ENCODE data around the gene HOXB7. TPM values are rescaled to one million over a fixed set of nuclear protein-coding genes. Genes with fewer than 3 reads are reported as not detected.

Gene HOXB7
- total RNA-seq, 2 experiments from 2014 or later, result 9.2 to 16.3 TPM

DNA sequence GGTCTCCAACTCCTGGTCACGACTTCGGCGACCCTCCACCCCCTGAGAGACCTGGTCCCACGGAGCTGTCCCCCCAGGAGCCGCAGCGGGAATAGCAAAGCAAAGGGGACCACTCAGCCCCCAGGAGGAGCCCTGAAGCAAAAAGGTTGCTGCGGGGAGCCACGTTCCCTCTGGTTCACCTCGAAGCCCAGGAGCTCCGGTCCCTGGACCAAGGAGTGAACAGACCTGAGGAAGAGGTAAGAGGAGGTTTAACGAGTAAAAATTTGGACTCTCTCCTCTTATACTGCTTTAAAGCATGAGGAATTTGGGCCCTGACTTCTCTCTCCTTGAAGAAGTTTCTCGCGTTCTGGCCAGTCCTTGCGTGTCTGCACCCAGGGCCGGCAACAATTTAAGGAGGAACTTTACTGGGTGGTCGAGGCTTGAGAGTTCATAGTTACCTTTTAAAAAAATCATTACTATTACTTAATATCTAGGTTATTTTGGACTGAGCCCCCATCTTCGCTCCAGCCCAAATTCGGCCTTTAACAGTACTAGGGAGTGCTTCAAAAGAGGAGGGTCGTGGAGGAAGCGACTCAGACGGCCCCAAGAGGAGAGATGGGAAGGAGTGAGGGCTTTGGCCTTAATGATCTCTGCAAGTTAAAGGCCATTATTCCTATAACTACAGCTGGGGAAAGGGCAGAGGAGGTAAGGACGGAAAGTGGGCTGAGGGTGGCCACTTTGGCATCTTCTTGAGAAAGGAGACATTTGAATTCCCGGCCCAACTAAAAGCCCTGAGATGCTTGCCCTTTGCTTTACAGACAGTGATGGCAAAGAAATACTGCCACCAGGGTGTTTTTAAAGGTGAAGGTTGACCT lies 32.3 kb upstream of the HOXB7 start:
- intact Hi-C loops (cut with micrococcal nuclease; ENCODE audit: unreplicated experiment), result no loop called here
- Histone ChIP-seq H3K27ac (ENCODE audit: low read depth, low read length, poor library complexity, severe bottlenecking) (no peak overlapping the region), H3K79me2 (ENCODE audit: insufficient read depth, low read depth, low read length) (no peaks in the 10 kb centered on the region), H3K4me3 (ENCODE audit: low read depth, low read length, poor library complexity, severe bottlenecking) (no peak overlapping the region), H3K9me3 (ENCODE audit: low read length) (no peaks in the 10 kb centered on the region), H3K4me1 (ENCODE audit: insufficient read depth, low read length, poor library complexity, severe bottlenecking) (no peaks in the 10 kb centered on the region), H3K4me2 (ENCODE audit: low read length) (no peak overlapping the region), H3K36me3 (ENCODE audit: insufficient read depth, low read length) (no peaks in the 10 kb centered on the region), H2AFZ (ENCODE audit: low read length) (no peak overlapping the region), H3K9me2 (ENCODE audit: insufficient read depth, low read length) (no peaks in the 10 kb centered on the region), H4K20me1 (ENCODE audit: insufficient read depth, low read length) (no peaks in the 10 kb centered on the region)
- BruUV-seq (replicated peaks), result no TSS peak
- TF ChIP-seq, protein P1, sequence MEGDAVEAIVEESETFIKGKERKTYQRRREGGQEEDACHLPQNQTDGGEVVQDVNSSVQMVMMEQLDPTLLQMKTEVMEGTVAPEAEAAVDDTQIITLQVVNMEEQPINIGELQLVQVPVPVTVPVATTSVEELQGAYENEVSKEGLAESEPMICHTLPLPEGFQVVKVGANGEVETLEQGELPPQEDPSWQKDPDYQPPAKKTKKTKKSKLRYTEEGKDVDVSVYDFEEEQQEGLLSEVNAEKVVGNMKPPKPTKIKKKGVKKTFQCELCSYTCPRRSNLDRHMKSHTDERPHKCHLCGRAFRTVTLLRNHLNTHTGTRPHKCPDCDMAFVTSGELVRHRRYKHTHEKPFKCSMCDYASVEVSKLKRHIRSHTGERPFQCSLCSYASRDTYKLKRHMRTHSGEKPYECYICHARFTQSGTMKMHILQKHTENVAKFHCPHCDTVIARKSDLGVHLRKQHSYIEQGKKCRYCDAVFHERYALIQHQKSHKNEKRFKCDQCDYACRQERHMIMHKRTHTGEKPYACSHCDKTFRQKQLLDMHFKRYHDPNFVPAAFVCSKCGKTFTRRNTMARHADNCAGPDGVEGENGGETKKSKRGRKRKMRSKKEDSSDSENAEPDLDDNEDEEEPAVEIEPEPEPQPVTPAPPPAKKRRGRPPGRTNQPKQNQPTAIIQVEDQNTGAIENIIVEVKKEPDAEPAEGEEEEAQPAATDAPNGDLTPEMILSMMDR (conservative IDR thresholded peaks at IDR 0.05; ENCODE audit: low read length), result no peak
- no peak for TF ChIP-seq EZH2phosphoT487 (IDR thresholded peaks at IDR 0.05; ENCODE audit: borderline replicate concordance, low read depth, low read length)
- ChIA-PET POLR2A (no interaction called here), CTCF (ENCODE audit: unreplicated experiment) (no interaction called here)
- DNase-seq (ENCODE audit: low spot score), result no peak

DNA sequence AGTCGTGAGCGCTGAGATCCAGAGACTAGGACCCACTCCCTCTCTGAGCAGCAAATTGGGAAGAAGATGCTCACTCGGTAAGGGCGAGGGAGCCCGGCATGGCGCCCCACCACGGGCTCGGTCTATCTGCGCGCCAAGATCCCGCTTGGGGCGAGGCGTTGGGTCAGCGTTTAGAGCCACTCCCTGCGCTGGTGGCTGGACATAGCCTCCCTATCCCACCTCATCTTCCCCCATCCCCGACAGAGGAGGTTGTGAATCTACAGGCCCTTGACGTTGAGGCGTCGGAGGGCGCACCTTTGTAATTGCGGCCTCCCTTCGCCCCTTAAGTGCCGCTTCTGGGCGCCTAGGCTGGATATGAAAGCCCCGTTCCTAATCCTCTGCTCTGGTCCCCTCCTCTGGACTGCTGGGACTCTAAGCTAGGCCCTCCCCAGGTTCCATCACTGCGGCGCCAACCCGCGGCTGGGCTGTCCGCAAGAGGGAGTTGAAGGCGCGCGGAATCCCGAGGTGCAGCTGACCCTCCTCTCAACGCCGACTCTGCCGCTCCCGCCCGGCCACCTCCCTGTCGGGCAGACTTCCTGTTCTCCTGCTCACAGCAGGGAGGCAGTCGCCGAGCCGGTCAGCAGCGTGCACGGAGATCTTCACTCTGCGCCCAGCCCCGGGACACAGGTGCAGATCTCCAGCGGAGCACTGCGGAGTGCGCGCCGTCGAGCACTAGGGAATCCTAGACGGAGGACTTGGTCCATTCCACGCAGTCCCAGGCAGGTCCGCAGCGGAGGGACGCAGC lies 31.4 kb upstream of the HOXB7 start:
- TF ChIP-seq EZH2phosphoT487 (IDR thresholded peaks at IDR 0.05; ENCODE audit: borderline replicate concordance, low read depth, low read length), result no peak
- Histone ChIP-seq H3K4me1 (ENCODE audit: insufficient read depth, low read length, poor library complexity, severe bottlenecking) (no peaks in the 10 kb centered on the region), H3K4me2 (ENCODE audit: low read length) (no peak overlapping the region), H3K79me2 (ENCODE audit: insufficient read depth, low read depth, low read length) (no peaks in the 10 kb centered on the region), H3K27ac (ENCODE audit: low read depth, low read length, poor library complexity, severe bottlenecking) (no peak overlapping the region), H3K36me3 (ENCODE audit: insufficient read depth, low read length) (no peaks in the 10 kb centered on the region), H2AFZ (ENCODE audit: low read length) (no peak overlapping the region), H3K9me2 (ENCODE audit: insufficient read depth, low read length) (no peaks in the 10 kb centered on the region), H4K20me1 (ENCODE audit: insufficient read depth, low read length) (no peaks in the 10 kb centered on the region), H3K9me3 (ENCODE audit: low read length) (no peaks in the 10 kb centered on the region), H3K4me3 (ENCODE audit: low read depth, low read length, poor library complexity, severe bottlenecking) (no peak overlapping the region)
- no peak for DNase-seq (ENCODE audit: low spot score)
- intact Hi-C loops (cut with micrococcal nuclease; ENCODE audit: unreplicated experiment), result no loop called here
- CTCF ChIA-PET (ENCODE audit: unreplicated experiment), result no interaction called here
- POLR2A ChIA-PET, result no interaction called here
- BruUV-seq (replicated peaks), result no TSS peak

DNA sequence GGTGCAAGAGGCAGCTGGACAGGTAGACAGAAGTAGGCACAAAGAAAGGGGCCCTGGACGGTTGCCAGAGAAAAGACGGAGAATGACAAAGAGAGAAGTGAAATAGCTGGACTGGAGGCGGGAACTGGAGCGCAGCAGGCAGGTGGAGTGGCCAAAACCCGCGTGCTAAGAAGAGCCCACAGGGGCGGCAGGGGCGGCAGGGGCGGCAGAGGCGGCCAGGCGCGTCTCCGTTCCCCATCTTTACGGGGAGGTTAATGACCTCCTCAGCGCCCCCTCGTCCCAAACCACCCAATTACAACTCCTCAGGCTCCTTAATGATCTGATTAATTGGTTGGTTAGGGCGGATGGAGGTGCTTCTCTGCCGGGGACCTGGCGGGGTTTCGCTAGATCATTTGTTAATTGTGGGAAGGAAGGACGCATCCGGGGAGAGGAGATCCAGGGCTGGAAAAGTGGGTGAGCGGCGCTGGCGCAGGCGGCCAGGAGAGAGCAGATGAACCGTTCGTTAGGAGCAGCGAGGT lies 30.8 kb upstream of the HOXB7 start:
- H2AFZ ChIP-seq (ENCODE audit: low read length), result no peak overlapping the region
- no peaks in the 10 kb centered on the region for H3K9me3 ChIP-seq (ENCODE audit: low read length)
- BruUV-seq (replicated peaks), result no TSS peak
- intact Hi-C loops (cut with micrococcal nuclease; ENCODE audit: unreplicated experiment), result no loop called here
- DNase-seq (ENCODE audit: low spot score), result no peak
- H3K27ac ChIP-seq (ENCODE audit: low read depth, low read length, poor library complexity, severe bottlenecking), result no peak overlapping the region
- no peaks in the 10 kb centered on the region for H3K36me3 ChIP-seq (ENCODE audit: insufficient read depth, low read length)
- CTCF ChIA-PET (ENCODE audit: unreplicated experiment), result no interaction called here
- H3K4me2 ChIP-seq (ENCODE audit: low read length), result no peak overlapping the region
- no peaks in the 10 kb centered on the region for H3K9me2 ChIP-seq (ENCODE audit: insufficient read depth, low read length)
- POLR2A ChIA-PET, result no interaction called here
- H3K4me3 ChIP-seq (ENCODE audit: low read depth, low read length, poor library complexity, severe bottlenecking), result no peak overlapping the region
- no peaks in the 10 kb centered on the region for H3K79me2 ChIP-seq (ENCODE audit: insufficient read depth, low read depth, low read length)
- H4K20me1 ChIP-seq (ENCODE audit: insufficient read depth, low read length), result no peaks in the 10 kb centered on the region
- H3K4me1 ChIP-seq (ENCODE audit: insufficient read depth, low read length, poor library complexity, severe bottlenecking), result no peaks in the 10 kb centered on the region
- TF ChIP-seq, protein P1 (conservative IDR thresholded peaks at IDR 0.05; ENCODE audit: low read length), result no peak
- no peak for TF ChIP-seq EZH2phosphoT487 (IDR thresholded peaks at IDR 0.05; ENCODE audit: borderline replicate concordance, low read depth, low read length)

All from OCI-LY7 (cell line).